HG03460 (cell line): ENCODE data around the gene SLC2A4RG.

Experiments used
- ATAC-seq: cut with Tn5 transposase; IDR thresholded peaks from one replicate; pipeline ENCODE4 v1.9.1; 2021; ENCODE audit not compliant: unreplicated experiment

SLC2A4RG gene

GRCh38 chr20:63740627-63741353 is 1.2 kb downstream of the SLC2A4RG start:
- no peak for ATAC-seq

DNA sequence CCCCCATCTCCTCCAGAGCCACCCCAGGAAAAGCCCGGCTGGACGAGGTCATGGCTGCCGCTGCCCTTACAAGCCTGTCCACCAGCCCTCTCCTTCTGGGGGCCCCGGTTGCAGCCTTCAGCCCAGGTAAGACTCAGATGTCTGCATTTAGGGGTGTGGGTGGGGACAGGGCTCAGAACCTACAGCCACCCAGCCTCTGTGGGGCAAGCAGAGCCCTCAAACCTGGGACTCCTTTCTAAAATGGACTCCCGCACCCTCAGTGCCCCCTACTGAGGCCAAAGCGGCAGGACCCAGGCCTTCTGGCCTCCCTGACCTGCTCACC is 1.7 kb downstream of the SLC2A4RG start:
- ATAC-seq = no peak

DNA sequence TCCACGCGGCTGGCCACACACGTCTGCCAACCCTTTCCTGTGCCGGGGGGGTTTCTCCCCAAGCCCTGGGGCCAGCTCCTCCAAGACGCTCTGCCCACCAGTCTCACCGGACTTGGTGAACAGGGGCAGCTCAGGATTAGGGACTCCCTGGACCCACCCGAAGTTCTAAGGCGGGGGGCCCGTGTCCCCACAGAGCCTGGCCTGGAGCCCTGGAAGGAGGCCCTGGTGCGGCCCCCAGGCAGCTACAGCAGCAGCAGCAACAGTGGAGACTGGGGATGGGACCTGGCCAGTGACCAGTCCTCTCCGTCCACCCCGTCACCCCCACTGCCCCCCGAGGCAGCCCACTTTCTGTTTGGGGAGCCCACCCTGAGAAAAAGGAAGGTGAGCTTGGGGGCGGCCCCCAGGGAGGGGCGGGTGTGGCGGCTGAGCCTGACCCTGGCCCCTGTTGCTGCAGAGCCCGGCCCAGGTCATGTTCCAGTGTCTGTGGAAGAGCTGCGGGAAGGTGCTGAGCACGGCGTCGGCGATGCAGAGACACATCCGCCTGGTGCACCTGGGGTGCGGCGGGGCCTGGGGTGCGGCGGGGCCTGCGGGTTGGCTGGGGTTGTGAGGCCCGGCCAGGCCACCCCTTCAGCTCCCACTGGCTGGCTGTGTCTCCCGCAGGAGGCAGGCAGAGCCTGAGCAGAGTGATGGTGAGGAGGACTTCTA is 2.3 kb downstream of the SLC2A4RG start:
- ATAC-seq = no peak

DNA sequence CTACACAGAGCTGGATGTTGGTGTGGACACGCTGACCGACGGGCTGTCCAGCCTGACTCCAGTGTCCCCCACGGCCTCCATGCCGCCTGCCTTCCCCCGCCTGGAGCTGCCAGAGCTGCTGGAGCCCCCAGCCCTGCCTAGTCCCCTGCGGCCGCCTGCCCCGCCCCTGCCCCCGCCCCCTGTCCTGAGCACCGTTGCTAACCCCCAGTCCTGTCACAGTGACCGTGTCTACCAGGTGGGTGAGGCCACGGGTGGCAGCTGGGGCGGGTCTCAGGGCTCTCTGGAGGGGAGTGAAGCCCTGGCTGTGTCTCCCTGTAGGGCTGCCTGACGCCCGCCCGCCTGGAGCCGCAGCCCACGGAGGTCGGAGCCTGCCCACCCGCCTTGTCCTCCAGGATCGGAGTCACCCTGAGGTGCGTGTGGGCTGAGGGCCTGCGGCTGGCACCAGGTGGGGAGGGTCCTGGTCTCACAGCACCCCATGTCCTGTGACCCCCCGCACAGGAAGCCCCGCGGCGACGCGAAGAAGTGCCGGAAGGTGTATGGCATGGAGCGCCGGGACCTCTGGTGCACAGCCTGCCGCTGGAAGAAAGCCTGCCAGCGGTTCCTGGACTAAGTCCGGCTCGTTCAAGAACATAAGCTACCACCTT is 2.9 kb downstream of the SLC2A4RG start:
- ATAC-seq = no peak

DNA sequence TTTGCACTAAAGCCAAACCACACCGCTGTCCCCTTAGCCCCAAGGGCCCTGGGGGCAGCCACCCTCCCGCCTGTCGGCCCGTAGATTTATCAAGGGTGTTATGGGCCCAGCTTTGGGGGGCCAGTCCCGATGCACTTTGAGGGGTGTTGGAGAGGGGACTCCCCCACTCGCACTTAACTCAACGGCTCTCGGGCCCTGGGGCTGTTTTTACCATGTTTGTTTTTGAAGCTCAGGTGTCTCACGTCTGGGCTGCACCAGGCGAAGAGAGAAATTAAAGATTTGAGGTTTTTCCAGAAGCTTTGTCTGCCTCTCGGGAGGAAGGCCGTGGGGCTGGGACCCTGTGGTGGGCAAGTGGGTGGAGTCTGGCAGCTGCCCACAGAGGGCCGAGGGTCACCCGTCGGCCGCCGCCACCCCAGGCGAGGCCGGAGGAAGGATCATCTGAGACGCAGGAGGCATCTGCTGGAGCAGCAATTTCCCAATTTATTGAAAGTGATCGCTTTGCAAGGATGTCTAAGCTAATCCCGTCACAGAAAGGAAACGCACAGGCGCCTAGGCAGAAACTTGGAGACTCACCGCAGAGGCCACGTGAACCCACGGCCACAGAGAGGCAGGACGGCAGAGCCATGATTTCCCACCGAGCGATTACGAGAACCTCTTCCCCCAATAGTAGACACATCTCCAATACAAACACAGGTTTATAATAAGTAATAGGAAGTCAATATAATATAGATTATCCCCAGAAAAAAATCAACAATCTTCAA is 3.8 kb downstream of the SLC2A4RG start:
- no peak for ATAC-seq

DNA sequence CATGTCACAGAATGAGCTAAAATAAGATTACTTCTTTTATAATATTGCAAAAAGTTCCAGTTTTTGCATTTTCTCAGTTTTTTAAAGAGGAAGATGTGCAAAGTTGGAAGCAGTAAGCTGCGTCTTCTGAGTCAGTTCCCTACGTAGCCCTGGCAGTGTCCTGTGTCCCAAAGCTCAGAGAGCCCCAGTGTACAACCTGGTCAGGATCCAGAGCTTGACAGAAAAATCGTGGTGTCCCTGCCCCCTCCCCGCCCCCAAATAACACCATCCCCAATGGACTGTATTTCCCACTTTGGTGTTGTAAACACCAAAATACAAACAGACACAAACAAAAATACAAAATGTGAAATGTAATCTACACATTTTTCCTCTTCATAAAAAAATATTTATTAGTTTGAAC is 4.6 kb downstream of the SLC2A4RG start:
- no peak for ATAC-seq

GRCh38 chr20:63744574-63745423 is 5.2 kb downstream of the SLC2A4RG start:
- no peak for ATAC-seq

DNA sequence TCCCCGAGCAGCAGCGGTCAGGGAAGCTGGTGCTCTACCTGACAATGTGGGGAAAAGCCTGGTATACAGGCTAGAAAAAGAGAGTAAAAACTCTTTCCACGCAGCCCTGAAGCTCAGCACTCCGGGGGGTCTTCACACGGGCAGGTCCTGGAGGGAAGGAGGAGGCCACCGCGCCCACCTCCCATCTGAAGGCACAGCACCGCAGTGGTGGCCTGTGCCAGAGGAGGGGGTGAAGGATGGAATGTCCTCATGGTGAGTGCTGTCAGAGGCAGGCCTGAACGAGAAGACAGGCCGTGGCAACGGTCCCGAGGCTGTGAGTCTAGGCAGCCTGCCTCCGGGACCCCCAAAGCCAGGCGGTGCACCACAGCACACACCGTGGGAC is 5.8 kb downstream of the SLC2A4RG start:
- no peak for ATAC-seq

DNA sequence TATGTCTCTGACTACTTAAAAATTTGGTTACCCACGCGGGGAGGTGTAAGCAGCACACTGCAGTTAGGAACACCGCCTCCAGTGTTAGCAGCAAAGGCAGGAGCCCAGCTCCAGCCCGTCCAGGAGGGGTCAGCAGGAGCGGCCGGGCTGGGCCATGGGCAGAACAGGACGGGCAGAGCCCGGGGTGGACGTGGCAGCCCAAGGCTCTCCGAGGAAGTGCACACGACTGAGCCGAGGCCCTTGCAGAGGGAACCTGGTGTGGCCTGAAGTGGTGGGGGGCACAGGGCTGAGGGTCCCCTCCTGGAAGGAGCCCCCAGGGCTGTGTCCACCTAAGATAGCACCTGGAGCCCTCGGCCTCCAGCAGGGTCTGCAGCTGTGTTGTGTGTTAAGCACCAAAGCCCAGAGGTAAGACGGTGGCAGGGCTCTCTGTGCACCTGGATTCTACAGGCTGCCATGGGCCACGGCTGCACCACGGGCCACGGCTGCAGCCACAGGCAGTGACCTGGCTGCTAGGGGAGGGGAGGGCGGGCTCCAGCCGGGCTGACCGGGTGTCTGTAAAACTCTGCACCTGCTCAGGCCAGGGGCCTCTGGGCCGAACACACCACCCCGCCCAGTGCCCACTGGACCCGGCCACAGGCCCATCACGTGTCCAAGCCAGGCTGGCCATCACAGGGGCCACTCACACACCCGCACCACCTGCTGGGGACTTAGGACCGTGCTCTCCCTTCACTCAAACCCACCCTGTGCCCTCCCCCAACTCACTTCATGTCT is 6.6 kb downstream of the SLC2A4RG start:
- no peak for ATAC-seq

DNA sequence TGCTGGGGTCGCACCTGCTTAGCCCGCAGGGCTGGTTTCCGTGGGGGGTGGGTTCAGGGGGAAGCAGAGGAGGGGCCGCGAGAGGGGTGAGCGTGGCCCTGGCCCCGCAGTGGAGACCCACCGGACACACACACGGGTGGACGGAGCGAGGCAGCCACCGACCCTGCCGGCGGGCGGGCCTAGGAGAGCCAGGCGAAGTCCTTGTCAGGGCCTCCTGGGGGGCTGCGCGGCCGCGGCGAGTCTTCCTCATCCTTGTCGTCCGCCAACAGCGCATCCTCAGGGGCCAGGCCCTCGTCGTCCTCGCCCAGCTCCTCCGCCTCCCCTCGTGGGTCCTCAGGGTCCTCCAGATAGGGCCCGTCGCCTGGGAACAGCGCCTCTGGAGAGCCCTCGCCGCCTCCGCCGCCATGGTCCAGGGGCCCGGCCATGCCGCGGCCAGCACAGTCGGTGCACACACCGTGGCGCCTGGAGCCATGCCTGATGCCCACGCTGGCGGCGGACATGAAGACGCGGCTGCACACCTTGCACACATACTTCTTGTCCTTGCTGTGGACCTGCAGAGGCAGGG is 7.3 kb downstream of the SLC2A4RG start:
- no peak for ATAC-seq

- no peak for ATAC-seq
Observed at GRCh38 chr20:63747622-63748069, 8.1 kb downstream of the SLC2A4RG start.

DNA sequence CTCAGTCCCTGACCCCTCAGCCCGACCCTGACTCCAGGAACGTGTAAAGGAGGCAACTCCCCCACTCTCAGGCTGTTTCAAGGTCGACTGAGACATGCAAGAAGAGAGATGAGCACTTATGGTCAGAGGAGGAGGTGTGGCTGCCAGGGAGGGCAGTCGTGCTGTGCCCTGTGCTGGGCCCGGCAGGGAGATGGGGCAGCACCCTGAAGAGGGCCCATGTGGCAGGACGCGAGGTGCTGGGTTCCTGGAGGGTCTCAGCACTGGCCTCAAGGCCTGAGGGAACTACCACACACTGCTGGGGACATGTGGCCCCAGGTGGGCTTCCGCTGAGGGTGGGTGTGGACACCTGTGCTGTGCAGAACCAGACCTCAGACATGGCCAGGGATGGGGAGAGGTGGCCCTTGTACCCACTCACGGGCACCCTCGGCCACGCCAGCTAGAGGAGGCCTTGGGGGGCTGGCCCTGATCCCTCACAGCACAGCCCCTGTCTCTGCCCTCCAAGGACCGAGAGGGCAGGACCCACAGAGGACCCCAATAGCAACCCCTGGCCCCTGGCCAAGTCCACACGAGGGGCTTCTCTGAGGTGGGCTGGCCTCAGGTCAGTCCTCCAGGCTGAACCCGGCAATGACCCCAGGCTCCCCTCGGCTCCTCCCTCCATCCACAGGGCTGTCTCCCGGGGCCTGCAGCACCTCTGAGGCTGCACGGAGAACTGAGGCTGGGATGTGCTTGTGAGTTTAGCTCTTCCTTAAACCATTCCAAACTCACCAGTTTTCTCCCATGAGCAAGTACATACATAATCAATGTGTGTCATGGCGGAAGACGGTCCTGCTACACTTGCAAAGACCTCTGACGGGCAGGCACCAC is 8.7 kb downstream of the SLC2A4RG start:
- ATAC-seq = no peak

DNA sequence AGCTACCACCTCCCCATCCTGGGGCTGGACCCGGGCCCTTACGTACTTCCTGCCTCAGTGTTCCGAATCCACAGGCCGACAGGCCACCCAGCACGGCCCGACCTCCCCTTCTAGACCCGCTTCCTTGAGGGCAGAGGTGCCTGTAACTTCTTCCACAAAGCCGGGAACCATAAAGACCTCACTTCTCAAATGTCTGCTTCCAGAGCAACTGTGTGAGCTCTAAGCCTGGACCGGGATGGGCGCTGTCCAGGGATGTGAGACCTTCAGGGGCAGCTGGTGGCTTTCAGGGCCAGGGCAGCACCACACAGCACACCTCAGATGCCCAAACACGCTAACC is 9.3 kb downstream of the SLC2A4RG start:
- no peak for ATAC-seq

DNA sequence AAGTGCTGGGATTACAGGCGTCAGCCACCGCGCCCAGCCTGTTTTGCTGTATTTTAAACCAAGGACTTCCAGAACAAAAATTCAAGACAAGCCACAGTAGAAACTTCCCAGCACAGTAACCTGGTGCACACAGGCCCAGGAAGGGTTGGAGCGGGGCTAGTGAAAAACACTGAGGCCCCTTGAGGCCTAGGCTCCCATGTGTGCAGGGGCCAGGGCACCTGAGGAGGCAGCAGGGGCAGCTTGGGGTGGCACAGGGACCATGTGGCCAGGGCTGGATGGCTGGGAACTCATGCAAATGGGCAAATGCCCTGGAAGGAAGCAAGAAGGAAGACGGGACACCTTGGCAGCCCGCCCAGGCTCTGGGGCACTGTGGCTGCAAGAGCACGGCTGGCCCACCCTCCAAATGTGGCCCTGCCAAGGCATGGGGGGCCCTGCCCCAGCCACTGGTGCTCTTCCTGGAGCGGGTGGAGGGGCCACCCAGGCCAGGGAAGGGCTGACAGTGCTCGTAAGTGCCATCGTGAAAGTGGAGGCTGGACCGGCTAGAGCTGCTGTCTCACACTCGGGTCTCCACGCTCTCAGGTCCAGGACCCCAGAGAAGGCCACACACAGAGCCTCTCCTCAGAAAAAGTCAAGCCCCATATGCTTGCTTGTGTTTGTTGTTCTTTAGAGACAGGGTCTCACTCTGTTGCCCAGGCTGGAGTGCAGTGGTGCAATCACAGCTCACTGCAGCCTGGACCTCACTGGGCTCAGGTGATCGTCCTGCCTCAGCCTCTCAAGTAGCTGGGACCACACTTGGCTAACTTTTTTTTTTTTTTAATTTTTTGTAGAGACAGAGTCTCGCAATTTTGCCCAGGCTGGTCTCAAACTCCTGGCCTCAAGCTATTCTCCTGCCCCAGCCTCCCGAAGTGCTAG is 10.3 kb downstream of the SLC2A4RG start:
- ATAC-seq = no peak

DNA sequence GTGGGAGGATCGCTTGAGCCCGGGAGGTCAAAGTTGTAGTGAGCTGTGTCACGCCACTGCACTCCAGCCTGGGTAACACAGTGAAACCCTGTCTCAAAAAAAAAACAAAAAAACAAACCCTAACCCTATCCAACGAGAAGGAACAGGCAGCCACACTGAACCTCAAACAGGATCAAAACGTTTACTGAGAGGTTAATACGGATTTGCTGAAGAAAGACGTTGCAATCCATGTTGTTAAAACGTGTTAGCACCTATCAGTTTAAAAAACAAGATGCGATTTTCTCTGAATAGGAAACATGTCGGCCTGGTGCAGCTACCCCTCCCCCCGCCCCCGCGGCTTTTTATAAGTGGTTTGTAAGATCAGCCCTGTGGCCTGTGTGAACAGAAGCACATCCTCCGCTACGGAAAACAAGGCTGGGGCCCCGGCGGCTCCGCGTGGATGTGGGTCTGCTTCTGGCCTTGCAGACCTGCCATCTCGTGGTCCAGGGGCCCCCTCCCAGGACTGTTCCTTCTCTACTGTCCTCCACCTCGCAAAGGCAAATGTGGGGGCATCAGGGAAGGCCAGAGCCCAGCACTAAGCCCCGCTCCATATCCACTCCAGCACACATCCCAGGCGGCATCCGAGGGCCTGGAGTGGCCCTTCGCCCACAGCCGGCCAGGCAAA is 11.4 kb downstream of the SLC2A4RG start:
- no peak for ATAC-seq

DNA sequence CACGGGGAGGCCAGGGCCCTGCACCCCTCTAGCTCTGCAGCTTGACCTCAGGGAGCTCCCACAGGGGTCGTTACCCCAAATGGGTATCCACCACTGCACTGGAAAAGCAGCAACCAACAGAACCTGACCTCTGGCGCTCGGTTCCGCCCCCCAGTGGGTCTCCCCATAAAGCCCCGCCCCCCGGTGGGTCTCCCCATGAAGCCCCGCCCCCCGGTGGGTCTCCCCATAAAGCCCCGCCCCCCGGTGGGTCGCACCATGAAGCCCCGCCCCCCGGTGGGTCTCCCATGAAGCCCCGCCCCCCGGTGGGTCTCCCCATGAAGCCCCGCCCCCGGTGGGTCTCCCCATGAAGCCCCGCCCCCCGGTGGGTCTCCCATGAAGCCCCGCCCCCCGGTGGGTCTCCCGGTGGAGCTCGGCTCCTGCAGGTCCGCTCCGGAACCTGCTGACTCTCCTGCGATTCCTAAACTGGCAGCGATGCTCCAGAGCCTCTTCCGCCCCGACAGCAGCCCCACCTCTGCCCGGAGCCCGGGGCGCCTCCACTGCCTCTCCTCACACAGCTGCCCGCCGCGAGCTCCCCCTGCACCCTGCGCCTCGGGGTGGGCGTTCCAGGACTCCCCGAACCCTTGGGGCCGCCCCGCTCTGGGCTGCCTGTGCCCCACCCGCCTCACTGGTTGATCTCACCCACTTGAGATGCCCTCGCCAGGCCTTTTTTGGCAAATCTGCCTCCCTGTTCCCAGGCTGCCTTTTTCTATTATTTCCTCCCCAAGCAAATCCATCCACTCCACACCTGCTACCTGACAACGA is 12.1 kb downstream of the SLC2A4RG start:
- ATAC-seq = no peak
